Activated naive CD4-positive, alpha-beta T cell (primary cell): Measurements from ENCODE around the gene ZNF367.

Source experiments
- DNase-seq, 4 experiments: peaks; one replicate each; lab custom pipeline; 2025; lab: John Stamatoyannopoulos, UW

The ZNF367 gene

GRCh38 chr9:96418083-96418919 lies at the start of gene ZNF367:
ZNF367 (minus strand) TSS chr9:96418370; CDS start chr9:96418032, 338 bp downstream.
- peak; percentile 76 to 95 (median 86) for DNase-seq

- DNase-seq = no peak
Observed at GRCh38 chr9:96467784-96468183, 49.6 kb upstream of the ZNF367 start.

DNA sequence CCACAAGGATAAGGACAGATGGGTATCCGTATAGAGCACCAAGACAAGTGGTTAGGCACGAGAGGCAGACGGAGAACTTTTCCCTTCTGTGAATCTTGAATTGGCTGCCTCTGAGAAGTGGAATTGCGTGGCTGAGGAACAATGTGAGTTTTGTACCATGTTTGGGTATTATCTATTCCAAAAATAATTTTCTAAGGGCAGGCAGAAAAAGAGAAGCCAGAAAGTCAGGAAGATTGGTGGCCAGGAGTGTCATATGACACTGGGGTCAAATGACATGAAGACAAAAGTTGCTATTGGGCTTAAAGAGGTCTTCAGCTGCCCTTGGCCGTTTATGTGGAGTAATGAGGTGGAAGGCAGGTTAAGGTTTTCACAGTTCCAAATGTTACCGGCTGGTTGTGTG lies 46.3 kb upstream of the ZNF367 start:
- DNase-seq = no peak

- DNase-seq = no peak
Observed at GRCh38 chr9:96462541-96462940, 44.4 kb upstream of the ZNF367 start.

DNA sequence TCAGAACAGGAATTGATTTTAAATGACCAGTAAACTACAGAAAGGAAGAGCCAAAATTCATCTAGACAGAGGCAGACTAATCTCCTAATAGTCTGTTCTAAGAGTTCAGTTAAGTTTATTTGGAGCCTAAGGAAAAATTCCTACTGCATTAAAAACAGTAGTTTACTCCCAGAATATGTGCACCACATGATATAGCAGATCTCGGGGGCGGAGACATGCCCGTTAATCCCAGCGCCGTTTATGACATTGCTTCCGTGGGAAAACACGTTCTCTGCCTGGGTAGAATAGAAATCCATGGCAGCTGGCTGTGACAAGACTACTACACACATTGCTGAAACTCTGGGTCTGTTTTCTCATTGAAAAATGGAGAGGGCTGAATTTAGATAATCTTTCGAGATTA lies 43.2 kb upstream of the ZNF367 start:
- DNase-seq = no peak

- DNase-seq = no peak
Observed at GRCh38 chr9:96460882-96461281, 42.7 kb upstream of the ZNF367 start.

- DNase-seq = no peak
Observed at GRCh38 chr9:96460470-96460869, 42.3 kb upstream of the ZNF367 start.

GRCh38 chr9:96459268-96460007 lies 41.3 kb upstream of the ZNF367 start:
- DNase-seq = no peak

DNA sequence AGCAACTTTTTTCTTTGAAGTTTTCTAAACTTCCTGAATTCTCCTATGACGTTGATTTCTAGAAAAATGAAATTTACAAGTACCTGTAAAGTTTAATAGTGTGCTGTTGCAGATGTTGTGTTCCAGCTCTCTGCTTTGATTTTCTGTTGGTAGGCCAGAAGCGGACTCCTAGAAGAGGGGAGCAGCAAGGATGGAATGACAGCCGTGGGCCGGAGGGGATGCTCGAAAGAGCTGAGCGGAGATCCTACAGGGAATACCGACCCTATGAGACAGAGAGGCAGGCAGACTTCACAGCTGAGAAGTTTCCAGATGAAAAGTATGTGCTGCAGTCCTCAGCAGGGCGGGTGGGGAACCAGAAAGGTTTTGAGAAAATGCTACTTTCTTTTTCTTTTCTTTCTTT lies 40.1 kb upstream of the ZNF367 start:
- no peak for DNase-seq

DNA sequence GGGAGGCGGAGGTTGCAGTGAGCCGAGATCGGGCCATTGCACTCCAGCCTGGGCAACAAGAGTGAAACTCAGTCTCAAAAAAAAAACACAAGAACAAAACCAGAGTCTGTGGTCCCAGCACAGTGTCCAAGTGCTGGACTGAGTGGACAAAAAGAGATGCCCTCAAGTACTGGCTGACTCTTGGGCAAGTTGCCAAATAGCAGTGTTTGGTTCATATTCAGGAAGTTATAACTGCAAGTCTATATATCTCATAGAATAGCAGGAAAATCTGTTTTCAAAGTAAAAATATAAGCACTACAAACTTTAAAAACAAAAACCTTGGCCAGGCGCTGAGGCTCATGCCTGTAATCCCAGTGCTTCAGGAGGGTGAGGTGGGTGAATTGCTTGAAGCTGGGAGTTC lies 39.1 kb upstream of the ZNF367 start:
- DNase-seq = no peak

DNA sequence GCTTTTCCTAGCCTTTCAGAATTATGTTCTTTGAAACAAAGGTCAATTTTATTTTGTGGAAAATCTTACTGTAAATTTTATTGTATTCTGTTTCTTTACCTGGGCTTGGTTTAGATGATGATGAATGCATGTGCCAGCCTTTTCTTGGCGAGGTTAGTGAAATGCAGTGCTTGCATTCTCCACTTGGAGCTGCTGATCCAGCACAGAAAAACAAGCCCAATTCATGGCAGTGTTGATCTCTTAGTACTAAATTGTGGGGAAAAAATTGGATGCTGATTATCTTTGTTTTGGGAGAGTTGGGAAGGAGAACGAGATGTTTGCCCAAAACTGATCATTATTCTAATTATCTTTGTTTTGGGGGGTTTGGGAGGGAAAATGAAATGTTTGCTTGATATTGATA lies 35.5 kb upstream of the ZNF367 start:
- no peak for DNase-seq

GRCh38 chr9:96450613-96451528 lies 32.7 kb upstream of the ZNF367 start:
- DNase-seq = peak in 3 of 4 experiments; percentile 10 to 23 (median 11)

DNA sequence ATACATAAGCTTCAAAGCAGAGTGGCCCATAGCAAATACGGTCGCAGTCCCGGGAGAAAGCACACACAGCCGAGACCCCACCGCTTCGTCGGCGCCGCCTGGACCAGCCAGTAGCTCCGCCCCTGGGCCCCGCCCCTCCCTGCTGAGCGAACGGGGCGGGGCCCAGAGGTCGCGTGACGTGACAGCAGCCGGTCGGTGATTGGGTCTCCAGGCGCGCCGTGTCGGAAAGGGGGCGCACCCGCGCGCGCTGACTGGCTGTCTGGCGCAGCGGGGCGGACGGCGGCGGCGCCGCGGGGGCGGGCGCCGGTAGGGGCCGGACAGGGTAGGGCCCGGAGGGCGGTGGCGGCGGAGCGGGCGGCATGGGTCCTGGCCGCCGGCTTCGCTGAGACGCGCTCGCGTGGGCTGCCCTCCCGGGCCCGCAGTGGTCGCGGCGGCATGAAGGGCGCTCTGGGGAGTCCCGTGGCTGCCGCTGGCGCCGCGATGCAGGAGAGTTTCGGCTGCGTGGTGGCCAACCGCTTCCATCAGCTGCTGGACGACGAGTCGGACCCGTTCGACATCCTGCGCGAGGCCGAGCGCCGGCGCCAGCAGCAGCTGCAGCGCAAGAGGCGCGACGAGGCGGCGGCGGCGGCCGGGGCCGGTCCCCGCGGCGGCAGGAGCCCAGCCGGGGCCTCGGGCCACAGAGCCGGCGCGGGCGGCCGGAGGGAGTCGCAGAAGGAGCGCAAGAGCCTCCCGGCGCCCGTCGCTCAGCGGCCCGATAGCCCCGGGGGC lies 31.9 kb upstream of the ZNF367 start, which contains the start of gene HABP4:
HABP4 (plus strand) TSS at position 325 of the 768 bp plus-strand sequence; CDS start at position 436, 111 bp downstream.
- peak; percentile 82 to 96 (median 88) for DNase-seq

DNA sequence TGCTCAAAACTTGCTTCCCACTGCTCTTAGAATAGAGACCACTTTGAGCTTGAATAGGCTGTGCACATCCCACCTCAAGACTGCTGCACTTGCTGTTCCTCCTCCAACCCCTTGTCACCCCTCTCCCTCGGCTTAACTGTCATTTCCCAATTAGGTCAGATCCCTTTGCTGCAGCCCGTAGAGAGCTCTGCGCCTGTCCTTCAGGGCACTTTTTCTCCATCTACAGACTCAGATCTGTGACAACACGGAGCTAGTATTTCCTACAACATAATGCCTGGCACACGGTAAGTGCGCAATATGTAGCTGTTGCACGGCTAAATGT lies 31.3 kb upstream of the ZNF367 start:
- no peak for DNase-seq

DNA sequence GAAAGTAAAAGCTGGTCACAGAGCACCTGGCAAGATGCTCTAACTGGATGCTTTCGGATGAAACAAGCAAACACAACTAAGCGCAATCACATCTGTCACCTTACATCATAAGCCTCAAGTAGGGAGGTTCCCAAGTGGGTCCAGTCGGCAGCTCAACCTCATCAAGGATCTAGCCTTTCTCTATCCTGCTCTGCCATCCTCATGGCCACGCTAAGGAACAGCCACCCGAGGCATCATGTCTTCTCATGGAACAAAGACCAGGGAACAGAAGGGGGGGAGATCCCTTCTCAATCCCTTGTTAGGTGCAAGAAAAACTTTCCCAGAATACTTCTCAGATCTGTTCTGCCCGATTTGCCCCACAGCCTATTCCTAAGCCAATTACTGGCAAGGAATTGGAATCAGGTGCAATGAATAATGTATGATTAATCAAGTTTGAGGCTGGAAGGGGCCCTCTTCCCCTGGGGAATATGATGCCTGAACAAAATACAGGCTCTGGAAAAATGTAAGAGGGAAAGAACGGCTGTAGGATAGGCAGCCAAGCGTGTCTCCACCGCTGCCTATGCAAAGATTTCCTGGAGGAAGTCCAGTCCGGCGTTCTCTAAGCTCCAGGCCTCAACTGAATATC lies 30.5 kb upstream of the ZNF367 start:
- no peak for DNase-seq

GRCh38 chr9:96447406-96447805 lies 29.2 kb upstream of the ZNF367 start:
- no peak for DNase-seq

GRCh38 chr9:96442491-96442890 lies 24.3 kb upstream of the ZNF367 start:
- DNase-seq = no peak

DNA sequence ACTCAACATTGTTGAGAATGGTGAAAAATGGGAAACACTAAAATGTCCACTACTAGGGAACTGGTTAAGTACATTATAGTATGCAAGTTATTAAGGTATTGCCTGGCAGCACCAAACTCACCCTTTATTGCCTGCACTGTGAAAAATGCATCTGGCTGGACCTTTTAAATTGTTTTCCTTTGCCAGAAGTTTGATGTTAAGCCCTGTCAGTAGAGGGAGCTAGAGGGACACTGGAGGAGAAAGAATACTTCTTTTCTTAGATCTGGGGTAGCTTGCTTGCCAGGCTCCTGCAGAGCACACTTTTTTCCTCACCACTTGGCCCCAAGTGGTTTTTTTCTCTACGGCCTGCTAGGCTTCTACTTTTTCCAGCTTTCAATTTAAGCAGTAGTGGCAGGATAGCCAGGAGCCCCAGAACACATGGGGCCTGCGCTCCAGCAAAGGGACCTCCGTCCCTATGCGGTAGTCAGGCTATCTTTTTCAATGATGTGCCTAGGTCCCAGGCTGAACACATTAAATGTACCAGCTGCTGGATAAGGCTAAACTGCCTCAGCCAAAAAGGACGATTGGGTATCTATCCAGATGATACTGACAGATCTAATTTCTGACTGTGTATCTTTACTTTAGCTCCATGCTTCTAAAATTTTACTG lies 23.8 kb upstream of the ZNF367 start:
- DNase-seq = no peak

DNA sequence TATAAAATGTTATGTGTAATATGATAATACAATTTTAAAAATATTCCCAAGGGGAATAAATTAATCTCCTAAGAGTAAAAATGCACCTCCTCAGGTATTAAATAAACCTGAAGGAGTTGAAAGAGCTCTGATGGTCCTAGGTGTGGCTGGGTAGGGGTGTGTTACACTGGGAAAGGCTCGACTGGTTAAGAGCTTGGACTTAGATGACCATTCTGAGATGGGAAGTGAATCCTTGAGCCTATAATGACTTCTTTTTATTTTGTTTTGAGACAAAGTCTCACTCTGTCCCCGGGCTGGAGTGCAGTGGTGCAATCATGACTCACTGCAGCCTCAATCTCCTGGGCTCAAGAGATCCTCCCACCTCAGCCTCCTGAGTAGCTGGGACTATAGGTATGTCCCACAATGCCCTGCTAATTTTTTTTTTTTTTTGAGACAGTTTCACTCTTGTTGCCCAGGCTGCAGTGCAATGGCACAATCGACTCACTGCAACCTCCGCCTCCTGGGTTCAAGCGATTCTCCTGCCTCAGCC lies 22.6 kb upstream of the ZNF367 start:
- DNase-seq = no peak

- no peak for DNase-seq
Observed at GRCh38 chr9:96437454-96437853, 19.3 kb upstream of the ZNF367 start.
